GM20431 (cell line): ENCODE data around the gene CNN2.

ENCODE experiments used
- in situ Hi-C: fragments of 300-500 bp; cut with MseI, MboI; formaldehyde crosslinking; loops from one replicate; pipeline ENCODE4 v1.15.0; 2020; ENCODE audit warnings: low sequenced_read_pairs; ENCODE audit not compliant: unreplicated experiment

CNN2 gene

GRCh38 chr19:1046117-1046626, 19.8 kb downstream of the CNN2 start:
- in situ Hi-C loops: no loop called here

GRCh38 chr19:1046836-1047695, 20.7 kb downstream of the CNN2 start:
- in situ Hi-C loops: no loop called here

GRCh38 chr19:1047696-1048147, 21.3 kb downstream of the CNN2 start:
- in situ Hi-C loops: no loop called here

GRCh38 chr19:1049106-1049505, 22.7 kb downstream of the CNN2 start:
- in situ Hi-C loops: no loop called here

- in situ Hi-C loops: no loop called here
Measured at GRCh38 chr19:1049800-1050199, 23.4 kb downstream of the CNN2 start.

GRCh38 chr19:1050989-1051788, 24.8 kb downstream of the CNN2 start:
- in situ Hi-C loops: no loop called here

GRCh38 chr19:1051791-1052190, 25.4 kb downstream of the CNN2 start:
- in situ Hi-C loops: no loop called here

- in situ Hi-C loops: no loop called here
Measured at GRCh38 chr19:1052349-1052975, 26.1 kb downstream of the CNN2 start.

GRCh38 chr19:1053176-1054101, 27.0 kb downstream of the CNN2 start:
- in situ Hi-C loops: no loop called here

- in situ Hi-C loops: no loop called here
Measured at GRCh38 chr19:1054102-1055027, 28.0 kb downstream of the CNN2 start.

GRCh38 chr19:1055028-1055425, 28.6 kb downstream of the CNN2 start:
- in situ Hi-C loops: no loop called here

- in situ Hi-C loops: no loop called here
Measured at GRCh38 chr19:1055886-1056620, 29.6 kb downstream of the CNN2 start.

- in situ Hi-C loops: no loop called here
Measured at GRCh38 chr19:1057176-1057855, 30.9 kb downstream of the CNN2 start.

GRCh38 chr19:1058112-1058511, 31.7 kb downstream of the CNN2 start:
- in situ Hi-C loops: no loop called here

GRCh38 chr19:1060689-1061088, 34.3 kb downstream of the CNN2 start:
- in situ Hi-C loops: no loop called here

- in situ Hi-C loops: no loop called here
Measured at GRCh38 chr19:1061987-1062386, 35.6 kb downstream of the CNN2 start.

- in situ Hi-C loops: no loop called here
Measured at GRCh38 chr19:1062387-1063029, 36.1 kb downstream of the CNN2 start.
